Keratinocyte (primary cell): Measurements from ENCODE around the gene IL21R. TPM values are rescaled to one million over a fixed set of nuclear protein-coding genes. Genes with fewer than 3 reads are reported as not detected.
A peak's percentile ranks its signal among the peaks of the same experiment; 100 is the strongest.

Experiments used
- DNase-seq: peaks from one replicate; pipeline ENCODE4 v3.0.0-alpha.2; 2011; ENCODE audit warnings: low read depth, missing footprints, low spot score
- FAIRE-seq: peaks from 2 replicates; lab custom pipeline; 2011; peaks lifted over from hg19 to GRCh38; lab: Jason Lieb, UNC
- H2AFZ ChIP-seq: 2 replicates; pipeline ENCODE4 v1.6.0; 2012; ENCODE audit warnings: low read length, control low read depth, inconsistent platforms; ENCODE audit not compliant: control insufficient read depth
- H3K27ac ChIP-seq: 2 replicates; pipeline ENCODE4 v1.5.1; 2011; ENCODE audit warnings: low read length; ENCODE audit not compliant: control insufficient read depth, insufficient read depth
- H3K27me3 ChIP-seq: 3 replicates; pipeline ENCODE4 v1.6.0; 2011; ENCODE audit warnings: low read length; ENCODE audit not compliant: control insufficient read depth, insufficient read depth; ENCODE audit errors: extremely low read depth
- H3K36me3 ChIP-seq, 2 experiments: 2 replicates in 1 of 2; 3 replicates in 1 of 2; pipeline ENCODE4 v1.5.1; 2011; ENCODE audit warnings: low read length in 2 of 2, mild to moderate bottlenecking in 1 of 2; ENCODE audit not compliant: control insufficient read depth in 2 of 2, insufficient read depth in 2 of 2; ENCODE audit errors: extremely low read depth in 1 of 2
- H3K4me1 ChIP-seq: 3 replicates; pipeline ENCODE4 v1.5.1; 2011; ENCODE audit warnings: low read length; ENCODE audit not compliant: control insufficient read depth, insufficient read depth; ENCODE audit errors: extremely low read depth
- H3K4me2 ChIP-seq: 3 replicates; pipeline ENCODE4 v1.6.0; 2011; ENCODE audit warnings: low read depth, low read length; ENCODE audit not compliant: control insufficient read depth, insufficient read depth; ENCODE audit errors: extremely low read depth
- H3K4me3 ChIP-seq, 3 experiments: fragments of 200-600 bp in 1 of 3; sonication (generic) in 1 of 3; 2 replicates in 2 of 3; 3 replicates in 1 of 3; pipeline ENCODE4 v1.5.1; 2011 to 2016; ENCODE audit warnings: low read length in 3 of 3, mild to moderate bottlenecking in 3 of 3, control low read depth in 2 of 3, inconsistent platforms in 1 of 3, low read depth in 1 of 3, mixed read lengths in 1 of 3, mixed run types in 1 of 3, moderate library complexity in 1 of 3; ENCODE audit not compliant: control insufficient read depth in 2 of 3, insufficient read depth in 2 of 3; ENCODE audit errors: extremely low read depth in 1 of 3
- H3K79me2 ChIP-seq: 2 replicates; pipeline ENCODE4 v1.6.0; 2012; ENCODE audit warnings: low read length; ENCODE audit not compliant: control insufficient read depth, insufficient read depth
- H3K9ac ChIP-seq: 3 replicates; pipeline ENCODE4 v1.6.0; 2011; ENCODE audit warnings: low read length; ENCODE audit not compliant: control insufficient read depth, insufficient read depth; ENCODE audit errors: extremely low read depth
- H3K9me1 ChIP-seq: 3 replicates; pipeline ENCODE4 v1.6.0; 2011; ENCODE audit warnings: low read length; ENCODE audit not compliant: control insufficient read depth, insufficient read depth; ENCODE audit errors: extremely low read depth
- H3K9me3 ChIP-seq: 2 replicates; pipeline ENCODE4 v1.5.1; 2012; ENCODE audit warnings: low read depth, low read length; ENCODE audit not compliant: control insufficient read depth
- H4K20me1 ChIP-seq: 3 replicates; pipeline ENCODE4 v1.6.0; 2011; ENCODE audit warnings: low read length; ENCODE audit not compliant: control insufficient read depth, insufficient read depth; ENCODE audit errors: extremely low read depth
- EZH2 ChIP-seq: IDR thresholded peaks from one replicate; pipeline ENCODE4 v1.6.1; 2012; ENCODE audit warnings: inconsistent platforms, mild to moderate bottlenecking, low read length, moderate library complexity
- dilution Hi-C: fragments of 300-500 bp; cut with MboI; formaldehyde crosslinking; loops from one replicate; pipeline ENCODE4 v1.7.0; 2020; ENCODE audit warnings: low sequenced_read_pairs; ENCODE audit not compliant: extremely low pct_ligation_motif_present
- polyA plus RNA-seq, 5 experiments: library from polyadenylated mRNA; depleted of rRNA in 3 of 5; stranded (reverse) in 3 of 5; stranded (forward) in 1 of 5; unstranded in 1 of 5; fragments of >200 nt; gene quantifications; 1 replicate in 1 of 5; 2 replicates in 3 of 5; 3 replicates in 1 of 5; pipeline versions ENCODE4 v1.2.1 to v1.2.3, GENCODE V29; 2011 to 2012; ENCODE audit warnings: missing spikeins in 2 of 5, low read depth in 1 of 5, low replicate concordance in 1 of 5
- TF ChIP-seq, protein P1 (sequence below), 3 experiments: IDR thresholded peaks in 1 of 3; conservative IDR thresholded peaks in 1 of 3; optimal IDR thresholded peaks in 1 of 3; 2 replicates in 2 of 3; 3 replicates in 1 of 3; pipeline versions ENCODE3 to v1.5.1; 2011; ENCODE audit warnings: low read length in 3 of 3, mild to moderate bottlenecking in 3 of 3, moderate library complexity in 2 of 3, control low read depth in 1 of 3, inconsistent platforms in 1 of 3; ENCODE audit not compliant: insufficient read depth in 2 of 3; ENCODE audit errors: extremely low read depth in 1 of 3

Gene IL21R
- polyA plus RNA-seq, 1 donor (not counting 4 experiments of a cell fraction or from before 2014, with no cell fraction given) = 0.12 TPM

DNA sequence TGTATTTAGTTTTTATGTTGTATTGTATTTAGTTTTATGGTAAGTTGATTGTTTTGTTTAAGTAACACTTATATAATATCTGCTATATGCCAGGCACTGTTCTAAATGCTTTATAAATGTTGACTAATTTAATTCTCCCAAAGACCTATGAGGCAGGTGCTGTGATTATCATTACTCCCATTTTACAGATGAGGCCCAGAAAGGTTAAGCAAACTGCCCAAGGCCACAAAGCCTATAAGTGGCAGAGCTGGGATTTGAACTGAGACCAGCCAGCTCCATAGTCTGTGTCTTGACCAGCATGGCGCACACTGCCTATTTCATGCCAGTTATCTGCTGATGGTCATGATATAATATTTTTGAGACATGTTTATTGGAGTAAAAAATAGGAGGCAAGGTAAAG lies 24.0 kb downstream of the IL21R start:
- Histone ChIP-seq H3K4me3 (no peak overlapping the region), H3K36me3 (no peaks in the 10 kb centered on the region), H3K79me2 (no peaks in the 10 kb centered on the region), H3K9me1 (no peaks in the 10 kb centered on the region), H3K4me1 (peaks cover 8% of the 10 kb centered on the region), H4K20me1 (no peaks in the 10 kb centered on the region), H3K27ac (no peak overlapping the region), H2AFZ (no peak overlapping the region), H3K27me3 (no peaks in the 10 kb centered on the region), H3K9ac (no peak overlapping the region), H3K4me2 (no peak overlapping the region), H3K9me3 (peaks cover 2% of the 10 kb centered on the region)
- DNase-seq = no peak
- dilution Hi-C loops = no loop called here
- TF ChIP-seq, protein P1, sequence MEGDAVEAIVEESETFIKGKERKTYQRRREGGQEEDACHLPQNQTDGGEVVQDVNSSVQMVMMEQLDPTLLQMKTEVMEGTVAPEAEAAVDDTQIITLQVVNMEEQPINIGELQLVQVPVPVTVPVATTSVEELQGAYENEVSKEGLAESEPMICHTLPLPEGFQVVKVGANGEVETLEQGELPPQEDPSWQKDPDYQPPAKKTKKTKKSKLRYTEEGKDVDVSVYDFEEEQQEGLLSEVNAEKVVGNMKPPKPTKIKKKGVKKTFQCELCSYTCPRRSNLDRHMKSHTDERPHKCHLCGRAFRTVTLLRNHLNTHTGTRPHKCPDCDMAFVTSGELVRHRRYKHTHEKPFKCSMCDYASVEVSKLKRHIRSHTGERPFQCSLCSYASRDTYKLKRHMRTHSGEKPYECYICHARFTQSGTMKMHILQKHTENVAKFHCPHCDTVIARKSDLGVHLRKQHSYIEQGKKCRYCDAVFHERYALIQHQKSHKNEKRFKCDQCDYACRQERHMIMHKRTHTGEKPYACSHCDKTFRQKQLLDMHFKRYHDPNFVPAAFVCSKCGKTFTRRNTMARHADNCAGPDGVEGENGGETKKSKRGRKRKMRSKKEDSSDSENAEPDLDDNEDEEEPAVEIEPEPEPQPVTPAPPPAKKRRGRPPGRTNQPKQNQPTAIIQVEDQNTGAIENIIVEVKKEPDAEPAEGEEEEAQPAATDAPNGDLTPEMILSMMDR (optimal IDR thresholded peaks at IDR 0.05 in 1 of 3, IDR thresholded peaks at IDR 0.05 in 1 of 3, conservative IDR thresholded peaks at IDR 0.05 in 1 of 3; ENCODE audit: extremely low read depth in 1 of 3, insufficient read depth in 2 of 3, low read length in 3 of 3) = no peak
- TF ChIP-seq EZH2 = no peak
- no peak for FAIRE-seq

DNA sequence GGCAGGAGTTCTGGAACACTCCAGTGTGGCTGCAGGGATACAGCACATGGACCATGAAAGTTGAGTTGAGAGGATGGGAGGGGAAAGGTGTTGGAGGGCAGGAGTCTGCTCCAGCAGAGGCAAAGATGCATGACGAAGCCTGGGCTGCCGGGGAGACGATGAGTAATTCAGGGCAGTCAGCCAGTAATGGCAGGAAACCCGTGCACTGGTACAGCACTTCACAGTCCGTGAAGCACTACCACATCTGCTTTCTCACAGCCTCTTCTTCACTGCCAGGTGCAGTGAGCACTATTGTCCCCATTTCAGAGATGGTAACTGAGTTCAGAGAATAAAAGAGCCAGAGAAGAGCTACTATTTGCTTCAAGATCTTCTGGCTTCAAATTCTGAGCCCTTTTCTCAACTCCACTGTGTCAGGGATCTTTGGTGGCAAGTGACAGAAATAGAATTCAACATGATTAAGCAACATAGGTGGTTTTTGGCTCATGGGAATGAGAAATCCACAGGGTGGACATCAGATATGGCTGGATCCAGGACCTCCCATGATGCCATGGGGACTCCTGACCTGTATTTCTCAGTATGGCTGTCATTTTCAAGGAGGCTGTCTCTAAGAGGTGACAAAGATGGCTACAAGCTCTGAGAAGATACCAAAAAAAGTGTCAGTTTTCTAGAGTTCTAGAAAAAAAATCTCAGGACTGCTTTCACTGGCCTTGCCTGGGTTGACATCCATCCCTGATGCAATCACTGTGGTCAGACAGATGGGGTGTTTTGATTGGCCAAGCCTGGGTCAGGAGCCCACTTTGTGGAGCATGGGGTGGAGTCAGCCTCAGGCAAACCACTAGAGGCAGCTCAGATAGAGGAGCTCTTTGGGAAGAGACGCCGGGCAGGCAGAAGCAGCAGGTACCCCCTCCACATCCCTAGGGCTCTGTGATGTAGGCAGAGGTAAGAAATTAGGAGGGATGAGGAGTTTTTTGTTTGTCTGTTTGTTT lies 24.7 kb downstream of the IL21R start:
- Histone ChIP-seq H3K9me3 (peaks cover under 1% of the 10 kb centered on the region), H3K36me3 (no peaks in the 10 kb centered on the region), H3K4me1 (peaks cover 8% of the 10 kb centered on the region), H3K4me2 (no peak overlapping the region), H3K79me2 (no peaks in the 10 kb centered on the region), H3K4me3 (no peak overlapping the region), H3K27me3 (no peaks in the 10 kb centered on the region), H3K9ac (no peak overlapping the region), H2AFZ (no peak overlapping the region), H3K27ac (no peak overlapping the region), H3K9me1 (no peaks in the 10 kb centered on the region), H4K20me1 (no peaks in the 10 kb centered on the region)
- FAIRE-seq = peak; percentile 99
- TF ChIP-seq, protein P1 (optimal IDR thresholded peaks at IDR 0.05 in 1 of 3, IDR thresholded peaks at IDR 0.05 in 1 of 3, conservative IDR thresholded peaks at IDR 0.05 in 1 of 3; ENCODE audit: extremely low read depth in 1 of 3, insufficient read depth in 2 of 3, low read length in 3 of 3) = no peak
- no peak for TF ChIP-seq EZH2
- no peak for DNase-seq
- dilution Hi-C loops = no loop called here
